Measurements from ENCODE around the gene KIAA2012.

DNA sequence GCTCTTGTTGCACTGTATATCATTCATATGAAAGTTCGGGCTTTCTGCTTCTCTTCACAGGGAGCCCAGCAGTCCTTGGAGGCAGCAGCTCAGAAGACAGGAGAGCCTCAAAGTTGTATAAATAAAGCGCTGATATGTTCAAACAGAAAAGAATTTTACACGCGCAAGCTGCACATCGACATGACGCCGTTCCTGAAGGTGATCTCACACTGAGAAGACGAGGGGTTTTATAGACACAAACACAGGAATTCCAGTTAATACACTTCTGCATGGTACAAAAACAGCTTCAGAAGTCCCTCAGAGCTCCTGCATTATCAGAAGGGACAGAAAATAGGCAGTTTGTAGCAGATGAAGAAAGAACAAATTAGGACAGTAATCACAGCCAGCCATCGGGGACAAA is 81.6 kb downstream of the KIAA2012 start:
- TF ChIP-seq BHLHE40 (IDR thresholded peaks at IDR 0.05; ENCODE audit: low read depth, low read length), result no peak
- TF ChIP-seq, protein P1, sequence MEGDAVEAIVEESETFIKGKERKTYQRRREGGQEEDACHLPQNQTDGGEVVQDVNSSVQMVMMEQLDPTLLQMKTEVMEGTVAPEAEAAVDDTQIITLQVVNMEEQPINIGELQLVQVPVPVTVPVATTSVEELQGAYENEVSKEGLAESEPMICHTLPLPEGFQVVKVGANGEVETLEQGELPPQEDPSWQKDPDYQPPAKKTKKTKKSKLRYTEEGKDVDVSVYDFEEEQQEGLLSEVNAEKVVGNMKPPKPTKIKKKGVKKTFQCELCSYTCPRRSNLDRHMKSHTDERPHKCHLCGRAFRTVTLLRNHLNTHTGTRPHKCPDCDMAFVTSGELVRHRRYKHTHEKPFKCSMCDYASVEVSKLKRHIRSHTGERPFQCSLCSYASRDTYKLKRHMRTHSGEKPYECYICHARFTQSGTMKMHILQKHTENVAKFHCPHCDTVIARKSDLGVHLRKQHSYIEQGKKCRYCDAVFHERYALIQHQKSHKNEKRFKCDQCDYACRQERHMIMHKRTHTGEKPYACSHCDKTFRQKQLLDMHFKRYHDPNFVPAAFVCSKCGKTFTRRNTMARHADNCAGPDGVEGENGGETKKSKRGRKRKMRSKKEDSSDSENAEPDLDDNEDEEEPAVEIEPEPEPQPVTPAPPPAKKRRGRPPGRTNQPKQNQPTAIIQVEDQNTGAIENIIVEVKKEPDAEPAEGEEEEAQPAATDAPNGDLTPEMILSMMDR (conservative IDR thresholded peaks at IDR 0.05; ENCODE audit: low read depth, low read length), result no peak
- TF ChIP-seq FOS (IDR thresholded peaks at IDR 0.05; ENCODE audit: low read depth, low read length), result no peak
- no peak for TF ChIP-seq SMC3 (IDR thresholded peaks at IDR 0.05; ENCODE audit: low read depth, low read length)
- TF ChIP-seq RFX5 (IDR thresholded peaks at IDR 0.05; ENCODE audit: low read depth, low read length), result no peak

Measured in IMR-90 (cell line).